Right lung (tissue), 5 donors: ENCODE results near the gene BTBD9. TPM values are rescaled to one million over a fixed set of nuclear protein-coding genes. Genes with fewer than 3 reads are reported as not detected.

Source experiments
- DNase-seq, 2 donors: peaks; one replicate each; pipeline ENCODE4 v3.0.0-alpha.2; 2013
- polyA plus RNA-seq, 5 donors: library from polyadenylated mRNA; unstranded; fragments of 120-200 nt; gene quantifications; one replicate each; pipeline versions ENCODE4 v1.2.1 to v1.2.3, GENCODE V29; 2013; ENCODE audit warnings: inconsistent platforms in 1 of 5, low replicate concordance in 1 of 5; ENCODE audit not compliant: insufficient read length in 5 of 5, insufficient read depth in 1 of 5

Gene BTBD9
- polyA plus RNA-seq, 5 donors = 12.3 to 16.6 (median 14.2) TPM

DNA sequence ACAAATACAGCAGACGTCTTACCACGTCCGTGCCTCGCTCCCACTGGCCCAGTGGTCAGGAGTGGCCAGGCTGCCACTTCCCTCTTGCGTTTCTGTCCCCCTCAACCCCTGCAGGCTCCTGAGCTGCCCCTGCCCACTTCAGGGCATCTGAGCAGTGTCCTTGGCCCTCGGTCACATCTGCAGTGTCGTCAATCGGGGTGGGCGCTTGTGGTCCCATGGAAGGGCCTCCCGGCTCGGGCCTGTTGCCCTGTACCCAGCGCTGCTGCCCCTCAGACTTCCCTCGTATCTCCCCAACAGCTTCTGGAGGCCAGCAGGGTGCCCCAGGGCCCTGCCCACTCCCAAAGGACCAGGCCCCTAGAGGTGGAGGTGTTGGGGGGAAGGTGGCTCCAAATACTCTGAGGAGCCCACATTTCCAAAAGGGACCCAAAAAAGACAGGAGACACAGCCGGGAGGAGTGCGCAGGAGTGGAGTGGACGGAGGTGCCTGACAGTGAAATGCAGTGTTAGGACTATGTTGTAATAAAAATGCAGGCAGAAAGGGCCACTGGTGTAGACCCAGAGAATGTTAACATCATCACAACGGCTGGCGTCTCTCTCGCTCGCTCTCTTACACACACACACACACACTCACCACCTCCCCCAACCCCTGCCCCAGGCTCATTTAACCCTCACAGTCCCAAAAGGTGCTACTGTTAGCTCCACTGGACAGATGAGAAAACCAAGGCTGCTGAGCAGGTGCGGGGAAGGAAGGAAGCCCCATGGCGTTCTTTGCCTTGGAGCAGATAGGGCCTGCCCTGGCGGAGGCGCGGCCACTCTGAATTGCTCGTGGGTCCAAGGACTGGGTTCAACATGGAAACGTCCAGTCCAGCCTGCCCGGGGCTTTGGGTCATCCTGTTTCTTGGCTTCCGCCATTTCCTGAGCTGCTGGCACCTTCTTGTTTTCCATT, 476.3 kb downstream of the BTBD9 start:
- DNase-seq = no peak

DNA sequence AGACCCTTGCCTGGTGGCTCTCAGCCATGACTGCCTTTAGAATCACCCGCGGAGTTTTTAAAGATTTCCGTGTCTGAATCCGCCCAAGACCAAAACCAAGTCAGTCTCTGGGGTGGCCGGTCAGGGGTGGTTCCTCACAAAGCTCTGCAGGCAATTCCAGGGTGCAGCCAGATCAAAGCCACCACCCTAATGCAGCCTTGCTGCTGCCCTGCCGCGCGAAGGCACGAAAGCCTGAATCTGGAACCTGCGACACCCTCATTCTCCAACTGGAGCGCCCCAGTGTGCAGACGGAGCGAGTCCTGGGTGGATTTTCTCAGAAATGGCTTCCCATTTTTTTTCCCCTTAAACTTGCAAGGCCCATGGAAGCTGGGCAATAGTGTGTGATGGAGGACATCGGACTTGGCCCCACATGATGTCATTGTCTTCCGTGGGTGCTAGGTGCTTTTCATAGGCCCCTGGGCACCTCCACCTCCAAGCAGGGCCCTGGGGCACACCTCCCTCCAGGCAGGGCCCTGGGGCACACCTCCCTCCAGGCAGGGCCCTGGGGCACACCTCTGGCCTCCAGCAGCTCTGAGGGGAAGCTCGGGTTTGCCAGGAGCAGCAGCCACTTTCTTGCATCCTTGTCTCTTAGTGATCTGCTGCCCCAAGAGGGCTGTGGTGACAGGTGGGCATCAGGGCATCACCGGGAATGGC, 477.1 kb downstream of the BTBD9 start:
- no peak for DNase-seq

DNA sequence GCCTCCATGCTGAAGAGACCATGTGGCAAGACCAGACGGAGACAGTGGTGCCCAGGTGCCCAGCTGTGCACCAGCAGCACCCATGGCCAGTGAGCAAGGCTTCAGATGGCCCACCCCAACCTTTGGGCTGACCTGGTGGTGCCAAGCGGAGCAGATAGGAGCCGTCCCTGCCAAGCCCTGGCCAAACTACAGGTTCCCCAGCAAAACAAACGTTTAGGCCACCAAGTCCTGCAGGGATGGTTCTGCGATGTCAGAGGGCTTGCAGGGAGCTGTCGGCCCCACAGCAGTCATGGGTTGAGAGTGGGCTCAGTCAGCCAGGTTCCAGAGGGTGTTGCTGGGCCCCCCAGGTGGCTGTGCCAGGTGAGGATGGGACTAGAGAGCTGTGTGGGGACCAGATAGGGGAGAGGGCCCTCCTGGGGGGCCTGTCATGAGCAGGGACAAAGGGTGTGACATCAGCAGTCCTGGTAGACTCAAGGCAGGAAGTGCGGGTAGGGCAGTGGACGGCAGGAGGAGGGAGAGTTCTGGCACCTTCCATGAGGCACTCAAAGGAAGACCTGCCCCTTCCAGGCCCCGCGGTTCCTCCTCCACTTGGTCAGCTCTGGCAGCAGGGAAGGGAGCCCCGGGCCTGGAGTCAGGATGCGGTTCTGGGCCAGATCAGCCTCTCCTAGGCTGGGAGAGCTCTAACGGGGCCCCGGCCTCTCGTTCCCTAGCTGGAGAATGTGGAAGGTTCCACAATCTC, 477.8 kb downstream of the BTBD9 start:
- no peak for DNase-seq

DNA sequence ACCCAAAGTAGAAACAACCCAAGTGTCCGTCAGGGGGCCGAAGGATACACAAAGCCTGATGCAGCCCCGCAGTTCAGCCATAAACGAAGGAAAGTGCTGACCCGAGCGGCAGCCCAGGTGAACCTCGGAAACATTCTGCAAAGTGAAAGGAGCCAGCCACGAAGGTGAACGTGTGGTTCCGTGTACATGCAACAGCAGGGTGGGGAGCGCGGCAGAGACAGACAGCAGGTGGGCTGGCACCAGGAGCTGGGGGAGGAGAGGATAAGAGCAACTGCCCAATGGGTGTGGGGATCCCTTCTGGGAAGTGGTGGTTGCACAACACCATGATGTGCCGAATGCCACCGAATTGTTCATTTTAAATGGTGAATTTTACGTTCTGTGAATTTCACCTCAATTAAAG, 478.4 kb downstream of the BTBD9 start:
- no peak for DNase-seq

DNA sequence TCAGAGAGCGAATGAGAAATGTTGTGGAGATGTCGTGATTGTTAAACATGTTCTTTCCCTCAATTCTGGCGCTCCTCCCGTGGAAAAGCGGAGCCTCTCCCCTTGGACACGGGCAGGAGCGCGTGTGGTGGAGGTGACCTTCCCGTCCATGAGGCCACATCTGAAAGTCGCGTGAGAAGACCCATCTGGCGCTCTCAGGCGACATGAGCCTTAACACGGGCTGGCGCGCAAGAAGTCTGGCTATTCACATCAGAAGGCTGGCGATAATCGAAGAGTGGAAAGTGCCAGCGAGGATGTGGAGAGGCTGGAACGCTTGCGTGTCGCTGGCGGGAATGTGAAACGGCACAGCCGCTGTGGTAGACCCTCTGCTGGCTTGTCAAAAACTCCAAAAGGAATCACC, 478.9 kb downstream of the BTBD9 start:
- DNase-seq = no peak

DNA sequence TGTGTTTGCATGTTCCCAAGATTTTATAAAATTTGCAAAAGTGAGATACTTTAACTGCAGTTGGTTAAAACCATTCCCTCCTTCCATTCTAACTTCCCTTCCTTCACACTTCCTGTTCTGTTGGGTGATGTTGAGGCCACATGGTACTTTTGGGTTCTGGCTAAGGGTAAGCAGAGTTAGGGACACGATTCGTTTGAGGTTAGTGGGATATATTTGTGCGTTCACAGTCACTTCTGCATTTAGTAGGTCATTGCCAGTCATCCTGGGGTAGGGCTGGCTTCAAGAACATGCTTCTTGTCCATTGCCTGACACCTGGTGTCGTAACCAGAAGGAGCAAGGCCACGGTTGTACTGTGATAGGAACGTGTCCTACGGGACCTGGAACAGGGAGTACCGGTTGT, 480.1 kb downstream of the BTBD9 start:
- DNase-seq = no peak

DNA sequence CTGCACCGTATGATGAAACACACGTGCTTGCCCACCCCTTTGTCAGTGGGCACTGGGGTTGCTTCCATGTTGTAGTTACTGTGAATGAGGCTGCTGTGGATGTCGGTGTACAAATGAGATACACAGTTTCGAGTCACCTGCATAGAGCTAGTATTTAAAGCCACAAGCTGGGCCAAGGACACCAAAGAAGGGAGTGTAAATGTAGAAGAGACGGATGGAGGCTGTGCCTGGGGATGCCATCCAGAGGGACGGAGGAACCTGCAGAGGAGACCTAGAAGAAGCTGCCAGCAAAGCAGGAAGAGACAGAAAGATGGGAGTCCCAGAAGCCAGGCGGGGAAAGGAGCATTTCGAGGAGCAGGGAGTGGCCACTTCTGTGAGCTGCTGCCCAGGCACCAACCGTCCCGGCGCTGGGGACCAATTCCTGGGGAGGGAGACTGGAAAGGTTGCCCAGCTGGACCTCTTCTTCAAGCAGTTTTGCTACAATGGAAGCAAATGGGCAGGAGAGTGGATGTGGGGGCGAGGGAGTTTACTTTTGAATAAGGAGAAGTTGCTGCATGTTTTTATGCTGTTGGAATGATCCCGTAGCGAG, 480.9 kb downstream of the BTBD9 start:
- DNase-seq = no peak

DNA sequence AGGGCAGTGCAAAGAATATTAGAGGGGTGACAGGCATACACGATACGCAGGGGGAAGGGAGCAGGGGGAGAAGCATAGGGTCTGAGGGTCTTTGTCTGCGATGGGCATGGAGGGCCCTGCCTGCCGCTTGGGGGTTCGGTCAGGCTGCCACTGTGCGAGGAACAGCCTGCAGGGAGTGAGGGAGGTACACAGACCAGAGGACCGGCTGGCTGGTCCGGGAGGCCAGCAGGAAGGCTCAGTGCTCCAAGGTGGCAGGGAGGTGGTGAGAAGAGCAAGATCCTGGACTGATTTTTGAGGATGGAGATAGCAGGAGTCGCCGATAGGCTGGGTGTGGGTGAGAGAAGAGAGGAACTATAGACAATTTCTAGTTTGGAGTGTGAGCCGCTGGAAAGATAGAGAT, 481.8 kb downstream of the BTBD9 start:
- no peak for DNase-seq

DNA sequence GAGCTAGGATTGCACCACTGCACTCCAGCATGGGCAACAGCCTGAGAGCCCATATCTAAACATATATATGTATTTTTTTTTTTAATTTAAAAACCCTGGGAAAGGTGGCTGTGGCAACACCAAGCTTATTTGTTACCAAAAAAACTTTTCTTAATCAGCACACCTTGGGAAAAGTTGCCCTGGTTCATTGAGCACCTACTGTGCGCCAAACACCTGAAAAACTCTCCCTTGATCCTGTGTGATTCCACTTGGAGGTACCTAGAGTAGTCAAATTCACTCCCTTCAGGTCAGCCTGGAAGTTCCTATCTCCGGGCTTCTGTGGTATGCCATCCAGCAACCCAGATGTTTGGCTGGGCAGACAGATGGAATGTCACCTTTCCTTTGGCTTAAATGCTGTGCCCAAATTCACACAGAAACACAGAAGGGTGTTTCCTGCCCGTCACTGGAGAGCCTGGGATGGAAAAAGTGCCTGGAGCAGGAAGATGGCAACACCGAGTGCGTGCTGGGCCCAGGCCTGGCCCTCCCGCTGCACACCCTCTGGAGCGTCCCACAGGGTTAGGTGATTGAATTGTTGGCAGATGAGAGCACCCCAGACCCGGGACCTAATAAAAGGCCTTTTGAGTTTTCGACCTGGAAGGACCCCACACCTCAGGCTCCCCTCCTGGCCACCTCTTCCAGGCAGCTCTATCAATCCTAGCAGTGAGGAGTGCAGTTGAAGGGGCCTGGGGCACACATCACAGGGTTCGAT, 482.7 kb downstream of the BTBD9 start:
- no peak for DNase-seq

DNA sequence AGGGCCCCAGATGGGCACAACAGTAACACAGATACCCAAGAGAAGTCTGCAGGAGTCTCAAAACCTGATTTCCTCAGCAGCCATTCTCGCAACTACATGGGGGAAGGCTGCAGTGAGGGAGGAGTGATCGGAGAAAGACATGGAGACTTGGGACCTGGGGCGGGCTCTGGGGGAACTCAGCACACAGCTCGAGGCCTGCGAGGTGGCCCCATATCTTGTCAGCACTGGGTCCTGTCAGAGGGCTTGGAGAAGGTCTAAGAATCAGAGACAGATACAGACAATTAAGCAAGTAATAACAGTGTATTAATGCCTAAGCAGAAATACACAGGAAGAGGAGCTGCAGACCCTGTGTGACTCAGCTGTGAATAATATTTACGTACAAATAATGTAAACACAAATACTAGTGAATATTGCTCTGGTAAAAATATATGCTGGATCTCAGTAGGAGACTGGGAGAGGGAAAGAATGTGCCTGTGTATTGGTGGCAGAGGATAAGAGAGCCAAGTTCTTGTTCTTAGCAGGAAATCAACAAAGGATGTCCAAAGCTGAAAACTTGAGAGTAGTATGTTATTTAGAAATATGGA, 484.0 kb downstream of the BTBD9 start:
- DNase-seq = peak in 1 of 2 donors; percentile 21

DNA sequence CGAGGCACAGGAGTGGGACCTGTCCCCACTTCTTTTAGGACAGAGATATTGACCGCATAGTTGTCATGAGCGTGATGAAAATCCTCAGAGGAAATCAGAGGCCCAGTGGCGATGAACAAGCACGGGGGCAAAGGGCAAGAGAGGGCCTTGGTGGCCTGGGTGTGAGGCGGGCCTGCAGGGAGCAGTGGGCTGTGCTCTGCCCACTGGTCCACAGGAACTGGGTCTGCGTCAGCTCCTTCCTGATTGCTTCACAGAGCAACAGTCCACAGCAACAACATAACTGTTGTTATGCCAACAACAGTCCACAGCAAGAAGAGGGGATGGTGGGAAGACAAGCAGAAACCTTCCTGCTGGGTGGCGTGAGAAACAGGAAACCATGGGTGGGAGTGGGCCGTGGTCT, 484.6 kb downstream of the BTBD9 start:
- peak; percentile 45 to 54 for DNase-seq

DNA sequence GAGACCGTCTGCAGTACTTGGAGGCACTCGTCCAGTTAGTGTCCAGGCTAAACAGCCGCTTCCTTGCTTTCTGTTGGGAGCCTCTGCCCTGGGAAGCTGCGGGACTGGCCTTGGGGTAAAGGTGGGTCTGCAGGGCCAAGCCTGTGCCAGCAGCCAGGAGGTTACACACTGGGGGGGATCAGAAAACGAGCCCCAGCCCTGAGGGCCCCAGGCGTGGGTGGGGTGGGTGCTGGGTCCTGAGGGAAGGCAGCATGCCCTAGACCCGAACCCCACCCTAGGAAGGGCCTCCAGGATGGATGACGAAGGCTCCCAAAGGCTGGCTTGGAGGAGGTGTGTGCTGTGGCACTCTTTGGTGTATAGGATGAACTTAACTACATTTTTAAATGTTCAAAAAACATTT, 485.0 kb downstream of the BTBD9 start:
- no peak for DNase-seq

DNA sequence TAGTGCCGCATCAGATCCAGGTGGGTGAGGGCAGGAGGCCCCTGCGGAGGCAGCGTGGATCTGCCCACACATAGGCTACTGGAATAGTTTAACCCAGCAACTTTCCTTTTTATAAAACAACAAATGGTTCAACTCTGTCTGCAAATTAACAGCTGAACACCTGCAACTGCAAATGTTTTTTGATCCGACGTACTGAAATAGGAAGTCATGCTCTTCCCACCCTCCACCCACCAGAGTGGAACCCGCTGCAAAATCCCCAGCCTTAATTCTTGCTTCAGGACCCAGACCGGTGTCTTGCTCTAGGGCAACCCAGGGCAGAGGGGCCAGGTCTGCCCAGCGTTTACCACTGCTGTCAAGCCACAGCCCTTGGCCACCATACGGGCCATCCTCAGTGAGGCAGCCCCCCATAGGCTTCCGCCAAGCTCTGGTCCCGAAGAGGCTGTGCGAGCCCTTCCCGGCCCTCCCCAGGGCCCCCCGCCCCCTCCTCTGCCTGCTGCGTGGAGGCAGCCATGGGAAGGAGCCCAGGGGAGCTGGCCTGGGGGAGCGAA, 485.9 kb downstream of the BTBD9 start:
- DNase-seq = no peak

DNA sequence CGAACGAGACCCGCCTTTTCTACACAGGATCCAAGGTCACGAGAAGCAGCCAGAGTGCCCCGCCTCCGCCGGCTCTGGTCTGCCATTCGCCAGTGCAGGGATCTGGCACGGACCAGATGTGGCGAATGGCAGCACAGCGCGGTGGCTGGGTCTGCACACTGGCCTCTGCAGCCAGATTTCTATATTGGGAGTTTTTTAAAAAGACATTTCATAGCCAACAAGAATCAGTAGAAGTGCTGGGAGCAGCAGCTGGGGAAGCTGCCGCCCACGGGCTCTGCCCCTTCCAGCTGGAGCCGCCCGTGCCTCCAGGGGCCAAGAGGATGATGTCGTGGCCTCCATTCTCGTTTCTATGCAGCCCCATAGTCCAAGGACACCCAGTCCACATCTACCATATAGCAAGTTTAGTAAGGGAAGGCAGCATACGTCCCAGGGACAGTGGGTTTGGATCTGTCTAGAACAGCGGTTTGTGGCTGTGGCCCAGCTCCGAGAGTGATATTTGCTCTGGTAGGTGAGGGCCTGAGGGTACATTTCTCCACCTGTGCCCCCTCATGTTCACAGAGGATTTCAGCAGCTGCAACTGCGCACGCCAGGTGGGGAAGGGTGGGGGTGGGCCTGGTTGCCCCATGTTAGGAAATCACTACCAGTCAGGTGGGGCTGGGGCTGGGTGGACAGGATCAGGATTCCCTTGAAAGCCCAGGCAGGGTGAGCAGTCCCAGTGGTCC, 486.5 kb downstream of the BTBD9 start:
- DNase-seq = no peak

DNA sequence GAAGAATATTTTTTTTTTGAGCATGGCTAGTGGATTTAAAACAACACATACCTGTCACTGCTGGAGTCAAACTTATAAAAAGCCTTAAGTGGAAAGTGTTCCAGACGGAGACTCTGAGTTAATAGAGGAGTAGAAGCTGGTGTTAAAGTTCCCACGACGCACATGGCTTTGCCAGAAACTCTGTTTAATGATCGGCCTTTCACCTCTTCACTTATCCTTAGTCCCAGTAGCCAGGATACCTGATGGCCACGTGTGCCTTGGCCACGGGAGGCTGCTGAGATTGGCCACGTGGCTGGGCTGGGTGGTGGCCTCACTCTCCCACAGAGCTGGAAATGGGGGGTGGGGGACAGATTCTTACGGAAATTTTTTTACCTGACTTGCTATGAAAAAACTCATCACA, 487.1 kb downstream of the BTBD9 start:
- no peak for DNase-seq

DNA sequence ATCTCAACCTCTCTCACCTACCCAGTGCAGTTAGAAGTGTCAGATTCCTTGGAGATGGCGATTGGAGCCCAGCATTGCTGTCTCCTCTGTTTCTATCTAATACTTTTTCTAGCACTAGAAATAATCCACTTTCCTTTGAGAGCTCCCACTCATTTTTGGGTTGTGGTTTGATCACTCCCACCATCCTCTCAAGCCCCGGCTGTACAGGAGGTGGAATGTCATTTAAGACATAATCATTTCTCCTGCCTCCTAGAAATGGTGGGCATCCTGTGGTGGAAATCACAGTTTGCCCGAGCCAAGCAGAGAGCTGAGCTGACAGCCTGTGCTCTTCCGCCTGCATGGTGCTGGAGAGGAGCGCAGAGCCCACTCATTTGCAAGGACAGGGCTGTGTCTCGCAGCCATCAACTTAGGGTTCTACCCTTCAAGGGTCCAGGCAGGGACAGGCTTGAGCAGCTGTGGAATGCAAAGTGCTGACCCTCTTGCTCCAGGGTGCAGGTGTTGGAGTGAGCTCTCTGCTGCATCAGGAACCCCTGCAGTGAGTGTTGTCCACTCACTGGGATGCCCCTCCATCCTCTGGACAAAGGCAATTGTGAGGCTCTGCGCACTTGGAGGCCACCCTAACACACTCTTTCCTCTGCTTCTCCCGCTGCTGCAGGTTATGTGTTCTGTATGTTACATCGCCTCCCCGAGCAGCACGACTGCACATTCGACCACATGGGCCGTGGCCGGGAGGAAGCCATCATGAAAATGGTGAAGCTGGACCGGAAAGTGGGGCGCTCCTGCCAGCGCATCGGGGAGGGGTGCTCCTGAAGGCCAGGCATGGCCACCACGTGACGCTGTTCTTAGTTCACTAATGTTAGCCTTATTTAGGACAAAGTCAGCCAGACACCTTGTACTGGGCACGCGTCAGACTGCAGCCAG, 487.9 kb downstream of the BTBD9 start:
- DNase-seq = no peak

DNA sequence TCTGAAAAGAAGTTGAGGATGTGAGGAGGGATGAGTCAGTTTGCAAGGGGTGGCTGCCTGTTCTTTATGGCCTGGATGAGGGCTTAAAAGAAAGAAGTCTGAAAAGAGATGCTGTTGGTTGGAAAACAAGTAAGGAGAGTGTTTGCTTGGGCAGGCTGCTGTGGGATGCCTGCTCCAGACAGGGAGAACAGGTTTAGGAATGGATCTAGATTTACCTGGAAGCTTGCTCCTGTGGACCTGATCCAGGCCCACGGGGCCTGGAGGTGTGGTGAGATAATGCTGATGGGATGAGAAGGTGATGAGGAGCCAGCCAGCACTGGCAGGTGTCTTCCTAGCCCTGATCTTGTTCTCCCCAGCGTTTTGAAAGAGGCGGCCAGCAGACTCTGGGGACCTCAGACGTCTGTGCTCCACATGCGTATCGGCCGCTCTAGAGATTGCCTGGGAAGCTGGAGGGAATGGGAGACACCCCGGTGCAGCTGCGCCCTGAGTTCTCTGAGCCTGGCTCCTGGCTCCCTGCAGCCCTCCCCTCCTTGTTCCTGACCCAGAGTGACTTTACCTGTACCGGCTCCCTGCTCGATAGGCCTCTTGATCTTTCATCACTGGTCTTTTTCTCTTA, 488.9 kb downstream of the BTBD9 start:
- no peak for DNase-seq

DNA sequence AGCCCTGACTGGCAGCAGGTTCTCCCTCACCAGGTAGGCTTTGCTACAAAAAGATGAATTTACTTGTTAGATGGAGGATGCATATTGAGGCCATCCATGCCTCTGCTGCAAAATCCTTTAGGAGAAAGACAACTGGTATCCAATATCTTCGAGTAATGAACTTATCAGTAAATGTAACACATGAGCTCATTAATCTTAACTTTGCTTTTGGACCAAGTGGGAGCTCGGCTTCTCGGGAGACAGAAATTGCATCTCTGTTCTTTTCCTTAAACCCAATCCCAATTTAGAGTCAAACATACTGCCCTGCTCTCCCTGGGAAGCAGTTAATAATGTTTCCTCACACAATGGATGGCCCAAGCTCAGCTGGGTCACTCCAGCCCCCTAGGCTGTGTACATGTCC, 489.7 kb downstream of the BTBD9 start:
- peak in 1 of 2 donors; percentile 18 for DNase-seq
